ENCODE measurements around the gene HERC6.

DNA sequence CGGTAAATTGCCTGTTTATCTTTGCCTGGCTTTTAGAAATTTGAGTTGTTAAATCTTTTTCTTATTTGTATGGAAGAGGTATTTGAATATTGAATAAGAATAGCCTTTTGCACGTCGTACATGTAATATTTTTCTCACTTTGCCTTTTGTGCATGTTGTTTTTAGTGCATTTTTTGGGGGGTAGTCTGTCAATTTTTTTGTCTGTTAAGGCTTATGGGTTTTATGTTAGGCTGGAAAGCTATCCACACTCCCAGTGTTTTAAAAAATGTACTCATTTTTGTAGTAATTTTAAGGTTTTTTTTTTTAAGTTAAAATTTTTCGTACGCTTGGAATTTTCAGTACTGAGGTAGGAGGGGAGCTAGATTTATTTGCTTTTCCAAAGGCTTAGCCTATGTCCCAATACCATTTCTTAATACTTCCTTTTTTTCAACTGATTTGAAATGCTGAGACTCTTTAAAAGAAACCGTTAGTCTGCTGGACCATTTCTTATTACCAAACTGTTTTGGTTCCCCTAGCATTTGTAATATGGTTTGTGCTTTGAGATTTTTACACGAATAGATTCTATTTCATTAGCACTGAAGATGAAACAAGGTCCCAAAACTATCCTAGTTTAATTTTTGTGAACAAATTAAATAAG lies 79.6 kb downstream of the HERC6 start:
- TF ChIP-seq, protein P1, sequence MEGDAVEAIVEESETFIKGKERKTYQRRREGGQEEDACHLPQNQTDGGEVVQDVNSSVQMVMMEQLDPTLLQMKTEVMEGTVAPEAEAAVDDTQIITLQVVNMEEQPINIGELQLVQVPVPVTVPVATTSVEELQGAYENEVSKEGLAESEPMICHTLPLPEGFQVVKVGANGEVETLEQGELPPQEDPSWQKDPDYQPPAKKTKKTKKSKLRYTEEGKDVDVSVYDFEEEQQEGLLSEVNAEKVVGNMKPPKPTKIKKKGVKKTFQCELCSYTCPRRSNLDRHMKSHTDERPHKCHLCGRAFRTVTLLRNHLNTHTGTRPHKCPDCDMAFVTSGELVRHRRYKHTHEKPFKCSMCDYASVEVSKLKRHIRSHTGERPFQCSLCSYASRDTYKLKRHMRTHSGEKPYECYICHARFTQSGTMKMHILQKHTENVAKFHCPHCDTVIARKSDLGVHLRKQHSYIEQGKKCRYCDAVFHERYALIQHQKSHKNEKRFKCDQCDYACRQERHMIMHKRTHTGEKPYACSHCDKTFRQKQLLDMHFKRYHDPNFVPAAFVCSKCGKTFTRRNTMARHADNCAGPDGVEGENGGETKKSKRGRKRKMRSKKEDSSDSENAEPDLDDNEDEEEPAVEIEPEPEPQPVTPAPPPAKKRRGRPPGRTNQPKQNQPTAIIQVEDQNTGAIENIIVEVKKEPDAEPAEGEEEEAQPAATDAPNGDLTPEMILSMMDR (IDR thresholded peaks at IDR 0.05; ENCODE audit: control extremely low read depth in 1 of 3, insufficient read depth in 1 of 3, low read depth in 1 of 3, low read length in 3 of 3) = no peak
- TF ChIP-seq TEAD4 (IDR thresholded peaks at IDR 0.05; ENCODE audit: low read depth, low read length) (no peak), FOSL1 (IDR thresholded peaks at IDR 0.05; ENCODE audit: insufficient read depth, low read depth, low read length) (no peak), POLR2AphosphoS5 (IDR thresholded peaks at IDR 0.05; ENCODE audit: low read depth, low read length) (no peak), EGR1 (IDR thresholded peaks at IDR 0.05; ENCODE audit: borderline replicate concordance, low read depth, low read length) (no peak), EP300 (IDR thresholded peaks at IDR 0.05; ENCODE audit: borderline replicate concordance in 1 of 2, low read depth in 2 of 2, low read length in 2 of 2) (no peak), EZH2 (IDR thresholded peaks at IDR 0.05; ENCODE audit: low read depth, low read length, severe bottlenecking) (no peak), ZNF274 (IDR thresholded peaks at IDR 0.05; ENCODE audit: borderline replicate concordance, extremely low read depth, low read length) (no peak), SIRT6 (IDR thresholded peaks at IDR 0.05; ENCODE audit: low read length) (no peak), SUZ12 (IDR thresholded peaks at IDR 0.05; ENCODE audit: low read length) (no peak)
- TF ChIP-seq, protein P2, sequence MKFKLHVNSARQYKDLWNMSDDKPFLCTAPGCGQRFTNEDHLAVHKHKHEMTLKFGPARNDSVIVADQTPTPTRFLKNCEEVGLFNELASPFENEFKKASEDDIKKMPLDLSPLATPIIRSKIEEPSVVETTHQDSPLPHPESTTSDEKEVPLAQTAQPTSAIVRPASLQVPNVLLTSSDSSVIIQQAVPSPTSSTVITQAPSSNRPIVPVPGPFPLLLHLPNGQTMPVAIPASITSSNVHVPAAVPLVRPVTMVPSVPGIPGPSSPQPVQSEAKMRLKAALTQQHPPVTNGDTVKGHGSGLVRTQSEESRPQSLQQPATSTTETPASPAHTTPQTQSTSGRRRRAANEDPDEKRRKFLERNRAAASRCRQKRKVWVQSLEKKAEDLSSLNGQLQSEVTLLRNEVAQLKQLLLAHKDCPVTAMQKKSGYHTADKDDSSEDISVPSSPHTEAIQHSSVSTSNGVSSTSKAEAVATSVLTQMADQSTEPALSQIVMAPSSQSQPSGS (IDR thresholded peaks at IDR 0.05; ENCODE audit: low read length) = no peak

Data from H1 (cell line).